SIG-M5 (cell line): ENCODE results near the gene ADAP1.
A peak's percentile ranks its signal among the peaks of the same experiment; 100 is the strongest.
"Not testable (repeated sequence)": the region's sequence is repeated elsewhere in the genome, so short reads cannot be mapped to it uniquely, and the experiment has no call there.

Source experiments
- DNase-seq: peaks from one replicate; lab custom pipeline; 2025; lab: John Stamatoyannopoulos, UW

The ADAP1 gene

DNA sequence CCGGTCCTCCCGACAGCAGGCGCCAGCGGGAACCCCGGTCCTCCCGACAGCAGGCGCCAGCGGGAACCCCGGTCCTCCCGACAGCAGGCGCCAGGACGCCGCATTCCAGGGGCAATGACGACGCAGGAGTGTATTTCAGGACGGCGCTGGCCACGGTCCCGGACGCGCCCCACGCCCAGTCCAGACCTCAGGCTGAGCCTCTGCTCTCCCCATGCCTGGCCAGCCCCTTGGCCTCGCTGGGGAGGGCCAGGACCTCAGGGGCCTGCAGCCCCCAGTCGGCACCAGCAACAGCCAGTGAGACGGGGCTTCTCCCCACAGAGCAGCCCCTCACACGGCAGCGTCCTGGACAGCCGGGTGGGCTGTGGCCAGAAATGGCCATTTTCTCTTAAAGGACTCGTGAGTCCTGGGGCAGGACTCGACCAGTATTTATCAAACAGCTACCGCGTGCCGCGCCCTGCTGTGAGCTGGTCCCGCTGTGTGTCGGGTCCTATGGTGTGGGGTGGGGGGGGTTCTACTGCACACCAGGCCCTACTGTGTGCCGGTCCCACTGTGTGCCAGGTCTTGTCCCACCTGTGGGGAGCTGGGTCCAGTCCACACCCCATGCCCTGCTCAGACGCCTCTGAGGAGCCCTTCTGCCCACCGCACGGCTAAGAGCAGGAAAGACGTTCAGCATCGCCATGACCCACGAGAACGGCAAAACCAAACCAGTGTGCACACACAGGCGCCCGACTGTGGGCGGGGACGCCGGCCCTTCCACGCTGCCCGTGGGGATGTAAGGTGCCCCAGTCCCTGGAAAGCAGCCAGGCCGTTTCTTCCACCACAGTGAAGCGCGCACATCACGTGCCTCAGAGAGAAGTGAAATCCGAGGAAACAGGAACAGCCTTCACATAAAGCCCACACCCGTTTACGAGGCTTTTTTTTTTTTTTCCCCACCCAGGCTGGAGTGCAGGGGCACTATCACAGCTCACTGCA is 44.8 kb downstream of the ADAP1 start:
- DNase-seq: peak; percentile 13

DNA sequence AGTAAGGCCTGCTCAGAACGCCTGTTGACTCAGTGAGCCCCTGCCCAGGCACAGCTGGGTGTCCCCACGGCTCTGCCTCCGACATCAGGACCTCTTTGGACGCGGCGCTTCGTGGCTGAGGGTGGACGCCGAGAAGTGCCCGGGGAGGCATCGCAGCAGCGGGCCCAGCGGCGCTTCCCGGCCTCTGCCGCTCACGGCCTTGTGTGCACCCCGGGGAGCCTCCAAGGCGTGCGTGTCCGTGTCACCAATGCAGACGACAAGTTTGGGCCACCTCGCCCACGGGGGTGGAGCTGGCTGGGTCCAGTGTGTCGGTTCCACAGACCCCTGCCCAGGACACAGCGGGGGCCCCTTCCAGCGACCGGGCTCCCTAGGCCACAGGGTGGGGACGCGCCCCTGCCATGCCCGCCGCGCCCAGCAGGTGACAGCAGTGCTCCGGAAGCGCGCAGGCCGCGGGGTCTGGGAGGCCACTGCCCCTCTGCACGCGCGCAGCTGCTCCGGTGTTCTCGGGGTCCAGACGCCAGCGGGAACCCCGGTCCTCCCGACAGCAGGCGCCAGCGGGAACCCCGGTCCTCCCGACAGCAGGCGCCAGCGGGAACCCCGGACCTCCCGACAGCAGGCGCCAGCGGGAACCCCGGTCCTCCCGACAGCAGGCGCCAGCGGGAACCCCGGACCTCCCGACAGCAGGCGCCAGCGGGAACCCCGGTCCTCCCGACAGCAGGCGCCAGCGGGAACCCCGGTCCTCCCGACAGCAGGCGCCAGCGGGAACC is 45.7 kb downstream of the ADAP1 start:
- DNase-seq: not testable (repeated sequence)

DNA sequence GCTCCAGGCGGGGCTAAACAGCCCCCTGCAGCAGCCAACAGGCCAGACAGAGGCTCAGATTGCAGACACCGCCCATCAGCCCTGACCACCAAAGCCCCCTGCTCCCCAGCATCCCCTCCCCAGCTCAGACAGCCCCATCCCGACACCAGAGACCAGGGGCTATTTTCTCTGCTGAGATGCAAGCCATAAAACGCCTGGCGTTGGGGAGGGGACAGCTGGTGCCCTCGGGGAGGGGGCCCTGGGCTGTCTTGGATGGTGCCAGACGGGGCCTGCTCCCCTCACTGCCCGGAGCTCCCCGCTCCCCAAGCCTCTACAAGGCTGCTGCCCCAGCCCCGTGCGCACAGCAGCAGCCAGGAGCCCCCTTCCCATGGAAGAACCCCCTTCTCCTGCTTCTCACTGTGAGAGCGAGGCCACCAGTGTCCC is 46.3 kb downstream of the ADAP1 start:
- no peak for DNase-seq

GRCh38 chr7:907158-907980 is 47.1 kb downstream of the ADAP1 start:
- DNase-seq: no peak

- DNase-seq: no peak
These were observed 47.7 kb downstream of the ADAP1 start for GRCh38 chr7:906776-907157.

- DNase-seq: no peak
These were observed 49.6 kb downstream of the ADAP1 start for GRCh38 chr7:904847-905246.

- no peak for DNase-seq
These were observed 50.3 kb downstream of the ADAP1 start for GRCh38 chr7:903921-904755.

GRCh38 chr7:902996-903395 is 51.5 kb downstream of the ADAP1 start:
- DNase-seq: no peak

DNA sequence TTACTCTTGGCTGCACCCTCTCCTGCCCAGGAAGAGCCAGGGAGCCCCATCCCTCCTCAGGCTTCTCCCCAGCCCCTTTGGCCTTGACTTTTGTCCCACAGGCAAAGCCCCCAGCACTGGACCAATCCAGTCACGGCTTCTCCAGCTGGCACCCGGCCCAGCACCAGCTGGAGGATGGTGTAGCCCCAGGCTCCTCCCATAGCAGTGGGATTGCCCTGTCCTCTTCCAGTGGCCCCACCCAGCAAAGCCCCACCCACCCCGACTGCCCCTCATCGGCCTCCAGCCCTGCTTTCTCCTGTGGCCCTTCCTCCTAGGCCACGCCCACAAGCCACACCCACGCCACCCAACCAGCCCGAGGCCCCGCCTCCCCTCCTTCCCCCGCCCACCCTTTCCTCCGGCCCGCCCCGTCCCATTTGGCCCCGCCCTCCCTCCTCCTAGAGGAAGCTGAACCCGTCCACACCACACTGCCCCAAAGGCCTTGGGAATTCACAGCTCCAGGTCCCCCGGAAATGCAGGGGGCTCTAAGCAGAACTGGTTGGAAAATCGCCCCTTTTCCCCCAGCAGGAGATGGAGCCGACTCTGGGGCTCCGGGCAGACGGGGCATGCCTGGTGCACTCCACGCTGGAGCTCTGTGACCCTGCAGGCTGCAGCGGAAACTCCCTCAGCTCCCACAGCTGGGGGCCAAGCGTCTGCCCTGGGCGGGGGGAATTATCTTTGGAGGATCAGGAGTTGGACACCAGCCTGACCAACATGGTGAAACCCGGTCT is 52.9 kb downstream of the ADAP1 start:
- DNase-seq: no peak

GRCh38 chr7:901041-901387 is 53.5 kb downstream of the ADAP1 start:
- no peak for DNase-seq

DNA sequence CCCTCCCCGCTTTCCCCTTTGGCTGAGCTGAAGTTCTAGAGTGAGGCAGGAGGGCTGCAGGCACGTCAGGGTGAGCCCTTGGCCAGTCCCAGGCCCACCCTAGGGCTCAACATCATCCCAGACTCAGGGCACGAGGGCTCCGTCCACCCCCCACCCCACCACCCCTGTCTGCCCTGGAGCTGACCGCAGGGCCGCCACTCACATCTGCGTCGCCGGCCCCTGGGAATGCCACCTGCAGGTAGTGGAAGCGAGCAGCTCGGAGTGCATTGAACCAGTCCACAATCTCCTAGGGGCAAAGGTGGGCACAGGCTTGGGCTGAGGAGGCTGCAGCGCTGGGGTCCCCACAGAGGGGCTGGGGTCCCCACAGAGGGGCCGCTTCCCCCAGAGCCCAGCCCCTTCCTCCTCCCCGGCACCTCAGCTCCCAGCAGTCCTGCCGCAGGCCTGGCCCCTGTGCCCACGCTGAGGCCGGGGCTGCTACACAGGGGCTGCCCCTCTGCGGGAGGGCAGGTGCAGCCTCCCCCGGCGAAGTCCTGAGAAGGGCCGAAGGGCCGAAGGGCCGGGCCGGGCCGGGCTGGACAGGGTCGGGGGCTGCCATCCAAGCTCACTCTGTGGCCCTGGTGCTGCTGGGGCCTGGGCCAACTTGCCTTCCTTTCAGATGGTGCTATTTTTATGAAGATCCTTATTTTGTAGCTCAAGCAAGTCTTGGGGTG is 54.0 kb downstream of the ADAP1 start:
- DNase-seq: no peak

GRCh38 chr7:899806-900205 is 54.7 kb downstream of the ADAP1 start:
- DNase-seq: no peak

GRCh38 chr7:898855-899681 is 55.4 kb downstream of the ADAP1 start:
- DNase-seq: no peak

DNA sequence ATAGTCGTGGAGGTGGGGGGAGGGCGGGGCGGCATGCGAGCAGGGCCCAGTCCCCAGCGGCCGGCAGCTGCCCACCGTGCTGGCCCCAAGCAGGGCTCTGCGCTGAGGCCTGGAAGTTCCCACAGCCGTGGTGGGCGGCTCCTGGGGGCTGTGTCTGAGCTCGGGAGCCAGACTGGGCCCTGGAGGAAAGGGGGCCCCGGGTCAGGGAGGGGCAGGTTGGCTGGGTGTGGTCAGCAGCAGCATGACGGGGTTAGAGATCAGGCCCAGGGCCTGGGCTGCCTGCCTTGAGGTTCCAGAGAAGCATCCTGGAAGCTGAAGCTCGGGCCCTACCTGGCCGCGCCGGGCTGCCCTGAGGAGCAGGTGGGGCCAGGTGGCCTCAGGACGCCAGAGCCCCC is 56.0 kb downstream of the ADAP1 start:
- no peak for DNase-seq

DNA sequence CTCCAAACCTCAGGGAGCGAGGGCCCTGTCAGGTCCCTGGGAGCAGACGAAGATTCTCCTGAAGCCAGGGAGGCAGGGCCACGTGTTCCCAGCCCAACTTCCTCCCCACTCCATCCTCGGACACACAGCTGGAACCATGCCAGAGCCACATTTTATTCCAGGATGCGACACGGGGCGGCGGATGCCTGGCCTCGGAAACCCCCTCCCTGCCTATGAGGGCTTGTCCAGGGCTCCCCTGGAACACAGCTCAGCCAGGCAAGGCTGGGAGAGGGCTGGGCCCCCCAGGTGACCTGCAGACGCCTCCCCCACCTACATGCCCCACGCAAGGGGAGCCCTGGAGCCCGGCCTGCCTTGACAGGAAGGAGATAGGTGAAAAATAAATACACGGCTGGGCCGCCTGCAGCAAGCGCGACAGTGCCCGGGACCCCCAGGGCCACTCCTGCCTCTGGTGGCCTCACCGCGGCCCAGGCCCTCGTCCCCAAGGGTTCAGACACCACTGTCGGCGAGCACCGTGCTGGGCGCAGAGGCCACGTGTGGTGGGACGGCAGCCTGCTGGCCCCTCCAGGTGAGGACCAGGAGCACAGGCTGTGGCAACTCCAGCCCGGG is 56.6 kb downstream of the ADAP1 start:
- DNase-seq: no peak

DNA sequence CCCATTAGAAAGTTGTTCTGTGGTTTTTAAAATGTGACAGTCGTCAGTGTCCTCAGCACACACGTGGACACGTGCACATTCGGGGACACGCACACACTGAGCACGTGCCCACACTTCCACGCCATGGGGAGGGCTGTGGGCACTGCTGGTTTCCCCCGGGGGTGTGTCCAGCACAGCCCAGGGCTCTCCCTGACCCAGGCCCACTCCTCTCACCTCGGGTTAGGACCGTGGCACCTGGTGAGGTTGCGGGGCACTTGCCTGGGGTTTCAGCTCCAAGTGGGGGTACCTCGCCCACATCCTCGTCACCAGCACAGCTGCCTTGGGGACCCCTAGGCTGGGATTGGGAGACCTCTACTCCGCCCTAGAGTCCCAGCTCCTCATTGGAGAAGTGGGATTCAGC is 57.4 kb downstream of the ADAP1 start:
- no peak for DNase-seq

- no peak for DNase-seq
These were observed 58.0 kb downstream of the ADAP1 start for GRCh38 chr7:896346-897075.

- no peak for DNase-seq
These were observed 58.9 kb downstream of the ADAP1 start for GRCh38 chr7:895451-896052.
